GM12878 (cell line): ENCODE results near the gene KIF6. TPM values are rescaled to one million over a fixed set of nuclear protein-coding genes. Genes with fewer than 3 reads are reported as not detected.
A peak's percentile ranks its signal among the peaks of the same experiment; 100 is the strongest.

Experiments used
- ATAC-seq: fragments of 200-7000 bp; cut with Tn5 transposase; 3 replicates; pipeline ENCODE4 v1.9.1; 2020; ENCODE audit warnings: mild to moderate bottlenecking, moderate library complexity
- BruUV-seq: library from RNA; stranded (reverse); fragments of 400-500 nt; replicated peaks from 2 replicates; lab custom pipeline; 2021; lab: Mats Ljungman, UMichigan
- CTCF ChIA-PET: fragments of 300-600 bp; sonication (Branson Sonifier 250); formaldehyde crosslinking; extraction: SDS; loops from one replicate; lab custom pipeline; 2021; ENCODE audit warnings: inconsistent platforms; lab: Yijun Ruan, JAX
- POLR2A ChIA-PET: fragments of 350-600 bp; formaldehyde crosslinking; extraction: SDS; loops from one replicate; lab custom pipeline; 2021; ENCODE audit warnings: inconsistent platforms; lab: Charles Lee
- RAD21 ChIA-PET: fragments of 300-600 bp; sonication (Branson Sonifier 250); formaldehyde crosslinking; loops from one replicate; lab custom pipeline; 2023; ENCODE audit warnings: antibody characterized with exemption; ENCODE audit not compliant: unreplicated experiment; lab: Charles Lee
- SMC1A ChIA-PET: fragments of 300-600 bp; sonication (Branson Sonifier 250); formaldehyde crosslinking; loops from one replicate; lab custom pipeline; 2023; ENCODE audit not compliant: unreplicated experiment, uncharacterized antibody; lab: Charles Lee
- DNase-seq: peaks from one replicate; pipeline ENCODE4 v3.0.0-alpha.2; 2011; ENCODE audit warnings: low read depth, low spot score
- FAIRE-seq: peaks from 3 replicates; lab custom pipeline; 2011; peaks lifted over from hg19 to GRCh38; lab: Jason Lieb, UNC
- H2AFZ ChIP-seq: 2 replicates; pipeline ENCODE4 v1.6.0; 2011; ENCODE audit warnings: low read depth, low read length, control low read depth; ENCODE audit not compliant: control insufficient read depth
- H3K27ac ChIP-seq: 2 replicates; pipeline ENCODE4 v1.5.1; 2011; ENCODE audit warnings: control low read depth; ENCODE audit not compliant: control insufficient read depth, insufficient read depth
- H3K27me3 ChIP-seq, 2 experiments: replicated peaks in 1 of 2; 2 replicates each; pipeline versions ENCODE4 v1.6.0 to v1.6.1; 2011; ENCODE audit warnings: low read length in 1 of 2; ENCODE audit not compliant: control insufficient read depth in 2 of 2, insufficient read depth in 2 of 2
- H3K36me3 ChIP-seq, 2 experiments: 2 replicates each; pipeline ENCODE4 v1.5.1; 2011; ENCODE audit warnings: low read length in 1 of 2; ENCODE audit not compliant: control insufficient read depth in 2 of 2, insufficient read depth in 2 of 2
- H3K4me1 ChIP-seq: 2 replicates; pipeline ENCODE4 v1.6.1; 2011; ENCODE audit warnings: mild to moderate bottlenecking, low read length, moderate library complexity, mixed read lengths; ENCODE audit not compliant: control insufficient read depth, insufficient read depth
- H3K4me2 ChIP-seq: 2 replicates; pipeline ENCODE4 v1.6.0; 2011; ENCODE audit warnings: control low read depth; ENCODE audit not compliant: control insufficient read depth, insufficient read depth
- H3K4me3 ChIP-seq: fragments of 200-600 bp; sonication (generic); 2 replicates; pipeline ENCODE4 v1.5.1; 2016
- H3K79me2 ChIP-seq: 2 replicates; pipeline ENCODE4 v1.6.0; 2011; ENCODE audit warnings: low read length; ENCODE audit not compliant: control insufficient read depth, insufficient read depth
- H3K9ac ChIP-seq: 2 replicates; pipeline ENCODE4 v1.8.0; 2011; ENCODE audit warnings: low read length, control low read depth, mixed read lengths; ENCODE audit not compliant: control insufficient read depth, insufficient read depth
- H3K9me3 ChIP-seq: replicated peaks from 3 replicates; pipeline ENCODE4 v1.5.1; 2011; ENCODE audit warnings: mild to moderate bottlenecking, low read length; ENCODE audit not compliant: control insufficient read depth, insufficient read depth
- H4K20me1 ChIP-seq: 2 replicates; pipeline ENCODE4 v1.6.0; 2011; ENCODE audit not compliant: control insufficient read depth, insufficient read depth
- E2F8 ChIP-seq: fragments of 450-650 bp; IDR thresholded peaks from 2 replicates; pipeline ENCODE4 v1.6.1; 2018; ENCODE audit warnings: mild to moderate bottlenecking, low read depth, moderate library complexity; ENCODE audit not compliant: partially characterized antibody
- EED ChIP-seq: sonication (generic); IDR thresholded peaks from 2 replicates; pipeline ENCODE4 v1.6.1; 2016; ENCODE audit warnings: antibody characterized with exemption, low read depth
- HDGF ChIP-seq: fragments of 450-650 bp; IDR thresholded peaks from 2 replicates; pipeline ENCODE4 v1.6.1; 2016; ENCODE audit warnings: antibody characterized with exemption
- SIX5 ChIP-seq: IDR thresholded peaks from 2 replicates; pipeline ENCODE4 v1.6.1; 2011; ENCODE audit warnings: mild to moderate bottlenecking, low read depth, low read length, moderate library complexity; ENCODE audit not compliant: severe bottlenecking
- SMAD1 ChIP-seq: fragments of 450-650 bp; IDR thresholded peaks from 2 replicates; pipeline ENCODE4 v1.6.1; 2018; ENCODE audit warnings: mild to moderate bottlenecking, low read depth; ENCODE audit not compliant: partially characterized antibody
- YY1 ChIP-seq: IDR thresholded peaks from 2 replicates; pipeline ENCODE4 v1.6.1; 2011; ENCODE audit warnings: low read depth, mild to moderate bottlenecking, low read length
- WGBS: methylation state at CpG from one replicate; pipeline ENCODE4 v1.1.6; 2016; ENCODE audit warnings: low lambda C conversion rate; ENCODE audit not compliant: insufficient replicate concordance, insufficient coverage; ENCODE audit errors: missing lambda C conversion rate; 5-methylcytosine and 5-hydroxymethylcytosine counted together
- in situ Hi-C: fragments of 300-500 bp; cut with MboI; formaldehyde crosslinking; loops from 9 replicates; pipeline ENCODE4 v1.14.3; 2018; ENCODE audit warnings: mixed read lengths
- intact Hi-C: fragments of 100-400 bp; cut with micrococcal nuclease; formaldehyde crosslinking; loops from one replicate; pipeline ENCODE4 v1.14.2; 2022; ENCODE audit not compliant: unreplicated experiment
- polyA plus RNA-seq, 11 experiments: library from polyadenylated mRNA; depleted of rRNA in 4 of 11; unstranded in 6 of 11; stranded (reverse) in 5 of 11; fragments of >200 nt; fragmentation: Nextera tagmentation in 4 of 11; fragmentation: Illumina TruSeq in 1 of 11; extraction: Ambion mirVana in 4 of 11; extraction: Trizol in 1 of 11; gene quantifications; 1 replicate in 1 of 11; 2 replicates in 10 of 11; pipeline versions ENCODE4 v1.2.1 to v1.2.3, GENCODE V29; 2011 to 2016; ENCODE audit warnings: inconsistent platforms in 2 of 11, missing spikeins in 2 of 11, low read depth in 1 of 11
- total RNA-seq, 4 experiments: library from RNA; depleted of rRNA in 3 of 4; stranded (reverse); fragments of >200 nt in 3 of 4; fragmentation: Illumina TruSeq in 1 of 4; extraction: Trizol in 1 of 4; gene quantifications; 2 replicates each; pipeline versions ENCODE4 v1.2.1 to v1.2.3, GENCODE V29; 2013 to 2021

KIF6 gene
- total and polyA plus RNA-seq, 10 of the 15 experiments (the other 5 are each of a cell fraction or from before 2014, with no cell fraction given): 0.09 to 1.0 (median 0.28) TPM

- Histone ChIP-seq H3K4me2 (no peak overlapping the region), H2AFZ (no peak overlapping the region), H3K27ac (no peak overlapping the region), H3K79me2 (no peaks in the 10 kb centered on the region), H3K36me3 (no peaks in the 10 kb centered on the region), H3K4me3 (no peak overlapping the region), H4K20me1 (no peaks in the 10 kb centered on the region), H3K27me3 (no peaks in the 10 kb centered on the region), H3K4me1 (peaks cover 7% of the 10 kb centered on the region), H3K9ac (no peak overlapping the region), H3K9me3 (no peaks in the 10 kb centered on the region; the same call in 2 of the 3 replicates)
- in situ Hi-C loops (no loop called here), intact Hi-C loops (loop anchor here (5.0 to 10.0 kb wide), 3 partner anchors 547 to 1502 kb away; no protein-coding TSS in a partner anchor)
- 59% methylated on average over 7 of the region's 7 CpGs for WGBS
- ATAC-seq (no peak), FAIRE-seq (no peak), DNase-seq (no peak)
- ChIA-PET CTCF (interaction anchor here (0.6 kb wide), 1 partner anchor 1847 kb away, joined by 3 read pairs; no protein-coding TSS in a partner anchor), POLR2A (no interaction called here), RAD21 (no interaction called here), SMC1A (no interaction called here)
- BruUV-seq: no TSS peak
- TF ChIP-seq SIX5 (peak; percentile 41), HDGF (no peak)
Observed at GRCh38 chr6:39344821-39345280, 380.4 kb downstream of the KIF6 start.

GRCh38 chr6:39343396-39343870, 381.8 kb downstream of the KIF6 start:
- Histone ChIP-seq H3K9ac (no peak overlapping the region), H2AFZ (peak overlapping the region; percentile 84), H3K36me3 (no peaks in the 10 kb centered on the region), H3K27ac (no peak overlapping the region), H3K4me3 (no peak overlapping the region), H3K79me2 (no peaks in the 10 kb centered on the region), H3K4me1 (peaks cover 7% of the 10 kb centered on the region), H3K27me3 (no peaks in the 10 kb centered on the region), H4K20me1 (no peaks in the 10 kb centered on the region), H3K9me3 (no peaks in the 10 kb centered on the region; the same call in 2 of the 3 replicates), H3K4me2 (no peak overlapping the region; the same call in 1 of the 2 replicates)
- ATAC-seq: no peak
- RAD21 ChIA-PET: interaction anchor here (1.6 kb wide), 1 partner anchor 15 kb away, joined by 5 read pairs; no protein-coding TSS in a partner anchor
- DNase-seq: no peak
- no TSS peak for BruUV-seq
- FAIRE-seq: no peak
- SMC1A ChIA-PET: interaction anchor here (0.6 to 1.1 kb wide), 2 partner anchors 14 to 1523 kb away, joined by 3 read pairs; no protein-coding TSS in a partner anchor
- POLR2A ChIA-PET: interaction anchor here (0.6 kb wide), 1 partner anchor 503 kb away, joined by 3 read pairs; no protein-coding TSS in a partner anchor
- CTCF ChIA-PET: interaction anchor here (0.6 kb wide), 1 partner anchor 38 kb away, joined by 3 read pairs; no protein-coding TSS in a partner anchor
- intact Hi-C loops: loop anchor here (10.0 kb wide), 1 partner anchor 961 kb away; no protein-coding TSS in a partner anchor
- TF ChIP-seq SMAD1 (no peak), E2F8 (no peak), YY1 (no peak), EED (no peak)
- WGBS: 69% methylated on average over 9 of the region's 9 CpGs
- in situ Hi-C loops: no loop called here
